ENCODE results near the gene AP3S1. TPM values are rescaled to one million over a fixed set of nuclear protein-coding genes. Genes with fewer than 3 reads are reported as not detected.

AP3S1 gene
- total RNA-seq, 1 experiment from 2014 or later, result 94.6 TPM

GRCh38 chr5:115962239-115962564 is 120.5 kb downstream of the AP3S1 start, which contains the start of gene LVRN:
Gene LVRN (plus strand): TSS chr5:115962475. CDS start chr5:115962618, 143 bp downstream.
- TF ChIP-seq CTCF (IDR thresholded peaks at IDR 0.05; ENCODE audit: unreplicated experiment), result no peak
- H3K27ac Mint-ChIP-seq (ENCODE audit: low read depth, unreplicated experiment), result no peak within 1 kb of the TSS
- H3K36me3 Mint-ChIP-seq (ENCODE audit: insufficient read depth, unreplicated experiment), result no peaks in the 10 kb centered on the region
- CTCF ChIA-PET, result no interaction called here
- H3K9me3 Mint-ChIP-seq (ENCODE audit: unreplicated experiment), result no peaks in the 10 kb centered on the region
- POLR2A ChIA-PET, result no interaction called here
- BruUV-seq (replicated peaks), result no TSS peak
- no peak for DNase-seq (ENCODE audit: unreplicated experiment)
- intact Hi-C loops (cut with micrococcal nuclease), result no loop called here
- H3K4me3 Mint-ChIP-seq (ENCODE audit: unreplicated experiment), result no peak within 1 kb of the TSS
- no peaks in the 10 kb centered on the region for H3K4me1 Mint-ChIP-seq (ENCODE audit: insufficient read depth, unreplicated experiment)
- no peaks in the 10 kb centered on the region for H3K27me3 Mint-ChIP-seq (ENCODE audit: insufficient read depth, unreplicated experiment)

DNA sequence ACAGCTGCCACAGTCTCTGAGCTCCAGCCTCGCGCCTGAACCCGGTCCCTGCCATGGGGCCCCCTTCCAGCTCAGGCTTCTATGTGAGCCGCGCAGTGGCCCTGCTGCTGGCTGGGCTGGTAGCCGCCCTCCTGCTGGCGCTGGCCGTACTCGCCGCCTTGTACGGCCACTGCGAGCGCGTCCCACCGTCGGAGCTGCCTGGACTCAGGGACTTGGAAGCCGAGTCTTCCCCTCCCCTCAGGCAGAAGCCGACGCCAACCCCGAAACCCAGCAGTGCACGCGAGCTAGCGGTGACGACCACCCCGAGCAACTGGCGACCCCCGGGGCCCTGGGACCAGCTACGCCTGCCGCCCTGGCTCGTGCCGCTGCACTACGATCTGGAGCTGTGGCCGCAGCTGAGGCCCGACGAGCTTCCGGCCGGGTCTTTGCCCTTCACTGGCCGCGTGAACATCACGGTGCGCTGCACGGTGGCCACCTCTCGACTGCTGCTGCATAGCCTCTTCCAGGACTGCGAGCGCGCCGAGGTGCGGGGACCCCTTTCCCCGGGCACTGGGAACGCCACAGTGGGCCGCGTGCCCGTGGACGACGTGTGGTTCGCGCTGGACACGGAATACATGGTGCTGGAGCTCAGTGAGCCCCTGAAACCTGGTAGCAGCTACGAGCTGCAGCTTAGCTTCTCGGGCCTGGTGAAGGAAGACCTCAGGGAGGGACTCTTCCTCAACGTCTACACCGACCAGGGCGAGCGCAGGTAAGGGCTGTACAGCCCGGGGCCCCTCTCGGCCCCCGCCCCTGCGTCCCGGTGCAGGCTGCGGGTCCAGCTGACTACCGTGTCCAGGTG is 121.0 kb downstream of the AP3S1 start:
- no peak for DNase-seq (ENCODE audit: unreplicated experiment)
- no peaks in the 10 kb centered on the region for H3K4me1 Mint-ChIP-seq (ENCODE audit: insufficient read depth, unreplicated experiment)
- H3K9me3 Mint-ChIP-seq (ENCODE audit: unreplicated experiment), result no peaks in the 10 kb centered on the region
- no peaks in the 10 kb centered on the region for H3K36me3 Mint-ChIP-seq (ENCODE audit: insufficient read depth, unreplicated experiment)
- no peak overlapping the region for H3K27ac Mint-ChIP-seq (ENCODE audit: low read depth, unreplicated experiment)
- ChIA-PET CTCF (no interaction called here), POLR2A (no interaction called here)
- no TSS peak for BruUV-seq (replicated peaks)
- intact Hi-C loops (cut with micrococcal nuclease), result no loop called here
- TF ChIP-seq CTCF (IDR thresholded peaks at IDR 0.05; ENCODE audit: unreplicated experiment), result no peak
- no peaks in the 10 kb centered on the region for H3K27me3 Mint-ChIP-seq (ENCODE audit: insufficient read depth, unreplicated experiment)
- no peak overlapping the region for H3K4me3 Mint-ChIP-seq (ENCODE audit: unreplicated experiment)

DNA sequence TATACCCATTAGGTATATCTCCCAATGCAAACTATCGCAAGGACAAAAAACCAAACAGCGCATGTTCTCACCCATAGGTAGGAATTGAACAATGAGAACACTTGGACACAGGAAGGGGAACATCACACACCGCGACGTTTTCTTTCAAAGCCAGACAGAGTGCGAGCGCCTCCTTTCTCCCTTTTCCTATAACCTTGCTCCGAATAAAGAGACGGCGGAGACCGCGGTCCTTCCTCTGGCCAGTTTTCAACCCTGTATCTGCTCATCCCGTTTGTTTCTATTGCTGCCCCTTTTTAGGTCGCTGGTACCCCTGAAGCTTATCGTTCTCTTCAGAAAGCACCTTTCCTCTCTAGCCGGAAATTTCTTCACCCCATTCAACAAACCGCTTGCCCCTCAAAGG is 121.8 kb downstream of the AP3S1 start:
- no peak overlapping the region for H3K4me3 Mint-ChIP-seq (ENCODE audit: unreplicated experiment)
- no peaks in the 10 kb centered on the region for H3K36me3 Mint-ChIP-seq (ENCODE audit: insufficient read depth, unreplicated experiment)
- DNase-seq (ENCODE audit: unreplicated experiment), result no peak
- H3K4me1 Mint-ChIP-seq (ENCODE audit: insufficient read depth, unreplicated experiment), result no peaks in the 10 kb centered on the region
- H3K27me3 Mint-ChIP-seq (ENCODE audit: insufficient read depth, unreplicated experiment), result no peaks in the 10 kb centered on the region
- POLR2A ChIA-PET, result no interaction called here
- CTCF ChIA-PET, result no interaction called here
- no peaks in the 10 kb centered on the region for H3K9me3 Mint-ChIP-seq (ENCODE audit: unreplicated experiment)
- intact Hi-C loops (cut with micrococcal nuclease), result no loop called here
- no TSS peak for BruUV-seq (replicated peaks)
- no peak for TF ChIP-seq CTCF (IDR thresholded peaks at IDR 0.05; ENCODE audit: unreplicated experiment)
- H3K27ac Mint-ChIP-seq (ENCODE audit: low read depth, unreplicated experiment), result no peak overlapping the region

Other genes starting within 250 kb of the AP3S1 start
- gene TICAM2, start 239.5 kb upstream of the AP3S1 start, total RNA-seq (2022), result 3.7 and 8.3 TPM in 2 replicates
- 96.1 and 115 TPM in 2 replicates for gene TMED7, start 215.9 kb upstream of the AP3S1 start, total RNA-seq (2022)
- 0.42 and 0.44 TPM in 2 replicates for gene CDO1, start 25.3 kb upstream of the AP3S1 start, total RNA-seq (2022)
- 42.6 and 46.3 TPM in 2 replicates for gene ATG12, start 370 bp upstream of the AP3S1 start, total RNA-seq (2022)
- 0.71 and 0.77 TPM in 2 replicates for gene LVRN, start 120.5 kb downstream of the AP3S1 start, total RNA-seq (2022)
- not detected in 2 replicates for gene ARL14EPL, start 190.5 kb downstream of the AP3S1 start, total RNA-seq (2022)
- 18.6 and 23.2 TPM in 2 replicates for gene COMMD10, start 243.1 kb downstream of the AP3S1 start, total RNA-seq (2022)

All from MCF 10A (cell line).